Measurements from ENCODE around the gene CBX3. TPM values are rescaled to one million over a fixed set of nuclear protein-coding genes. Genes with fewer than 3 reads are reported as not detected.

CBX3 gene
- total and polyA plus RNA-seq, 2 of the 8 experiments (the other 6 are each of a cell fraction or from before 2014, with no cell fraction given), result 71.3 to 258 TPM

GRCh38 chr7:26199301-26200037, 2.1 kb upstream of the CBX3 start:
- peaks cover 21 to 67% (median 44%) of the 10 kb centered on the region in 4 experiments for H3K36me3 ChIP-seq (ENCODE audit: control insufficient read depth in 2 of 4, insufficient read depth in 4 of 4, low read length in 3 of 4)
- H3K23ac ChIP-seq (ENCODE audit: insufficient read length), result no peak overlapping the region
- no peaks in the 10 kb centered on the region for H3K79me1 ChIP-seq (ENCODE audit: low read depth, low read length)
- H4K91ac ChIP-seq (replicated peaks; ENCODE audit: insufficient read length, low read length), result no peak overlapping the region
- H3K9ac ChIP-seq (replicated peaks in 1 of 4; ENCODE audit: extremely low read depth in 1 of 4, low read depth in 3 of 4, low read length in 3 of 4), result peak overlapping the region; percentile 97 to 100 (median 100)
- WGBS, 2 experiments (ENCODE audit: extremely low coverage in 1 of 2, insufficient coverage in 1 of 2, insufficient read length in 1 of 2, insufficient replicate concordance in 2 of 2, low coverage in 1 of 2, low lambda C conversion rate in 2 of 2, missing lambda C conversion rate in 1 of 2), result 1% methylated on average over 36 of the region's 36 CpGs; no CpG with 5 or more reads in 1 of the 2 experiments
- H2BK5ac ChIP-seq (ENCODE audit: low read depth, low read length), result peak overlapping the region; percentile 100
- no peak overlapping the region for H2BK120ac ChIP-seq (replicated peaks; ENCODE audit: low read depth, low read length)
- FAIRE-seq (no peak), DNase-seq (ENCODE audit: low read depth in 1 of 2, low spot score in 2 of 2) (no peak)
- H3K9me3 ChIP-seq (ENCODE audit: insufficient read depth in 2 of 2, low read depth in 1 of 2, low read length in 1 of 2), result no peaks in the 10 kb centered on the region
- peaks cover 52 to 89% of the 10 kb centered on the region in 2 experiments for H3K79me2 ChIP-seq (ENCODE audit: control insufficient read depth in 1 of 2, insufficient read depth in 2 of 2, low read length in 2 of 2)
- H2BK20ac ChIP-seq (ENCODE audit: low read length), result no peak overlapping the region
- H3K27me3 ChIP-seq (replicated peaks in 1 of 4; ENCODE audit: control insufficient read depth in 3 of 4, extremely low read depth in 1 of 4, insufficient read depth in 3 of 4, low read length in 3 of 4), result no peaks in the 10 kb centered on the region
- peaks cover 0 to 9% (median 3%) of the 10 kb centered on the region in 4 experiments; a peak in 3 of 7 replicates for H3K4me1 ChIP-seq (replicated peaks in 1 of 4; ENCODE audit: control insufficient read depth in 3 of 4, insufficient read depth in 4 of 4, low read length in 3 of 4)
- H3K4ac ChIP-seq (replicated peaks; ENCODE audit: insufficient read length, low read depth, low read length), result no peak overlapping the region
- H4K20me1 ChIP-seq (replicated peaks in 1 of 2; ENCODE audit: control insufficient read depth in 1 of 2, insufficient read depth in 2 of 2, low read length in 2 of 2), result peaks cover 26 to 43% of the 10 kb centered on the region in 2 experiments
- peak overlapping the region; percentile 94 for H4K5ac ChIP-seq (ENCODE audit: insufficient read length, low read depth, low read length)
- H3K18ac ChIP-seq (ENCODE audit: extremely low read depth, low read length), result peak overlapping the region; percentile 81
- ChIA-PET POLR2A (ENCODE audit: partially characterized antibody) (interaction anchor here (0.6 to 13.1 kb wide), 55 partner anchors 13 to 840 kb away, joined by 3 to 578 read pairs (median 5); partner anchors contain the start of genes NFE2L3 and SNX10), CTCF (ENCODE audit: partially characterized antibody) (interaction anchor here (0.7 to 3.8 kb wide), 8 partner anchors 11 to 240 kb away, joined by 3 to 24 read pairs (median 4); no protein-coding TSS in a partner anchor)
- H3K23me2 ChIP-seq (ENCODE audit: low read depth, low read length), result peaks cover 3% of the 10 kb centered on the region; the same call in 1 of the 2 replicates
- no peak overlapping the region for H2AK5ac ChIP-seq (ENCODE audit: low read depth, low read length)
- H3K56ac ChIP-seq (replicated peaks; ENCODE audit: insufficient read length, low read depth, low read length), result peak overlapping the region; percentile 67
- H3K14ac ChIP-seq (ENCODE audit: insufficient read length), result peak overlapping the region; percentile 84
- H4K8ac ChIP-seq (ENCODE audit: extremely low read depth, insufficient read depth, low read length), result peak overlapping the region; percentile 92
- H3K4me2 ChIP-seq (ENCODE audit: insufficient read depth in 1 of 2, low read depth in 2 of 2, low read length in 2 of 2), result peak overlapping the region; percentile 72 to 90
- H2BK15ac ChIP-seq (ENCODE audit: low read length), result no peak overlapping the region
- peak overlapping the region; percentile 98 to 99 (median 98) for H3K4me3 ChIP-seq (ENCODE audit: extremely low read depth in 1 of 4, insufficient read depth in 2 of 4, low read depth in 3 of 4, low read length in 4 of 4)
- H2BK12ac ChIP-seq (ENCODE audit: low read depth, low read length), result no peak overlapping the region
- no peak overlapping the region for H2AFZ ChIP-seq (ENCODE audit: low read length)
- peak overlapping the region; percentile 99 for H3K27ac ChIP-seq (ENCODE audit: low read depth, low read length)
- TF ChIP-seq ASH2L (IDR thresholded peaks at IDR 0.05; ENCODE audit: low read length), result no peak
- TF ChIP-seq BCL11A (IDR thresholded peaks at IDR 0.05; ENCODE audit: low read depth in 2 of 2, low read length in 2 of 2), result no peak
- no peak for TF ChIP-seq ATF2 (IDR thresholded peaks at IDR 0.05; ENCODE audit: low read length)
- no peak for TF ChIP-seq RXRA (IDR thresholded peaks at IDR 0.05; ENCODE audit: insufficient read depth, low read depth, low read length)
- peak in 1 of 2 experiments; percentile 49; a peak in 1 of 3 replicates for TF ChIP-seq POLR2A (IDR thresholded peaks at IDR 0.05; ENCODE audit: control extremely low read depth in 1 of 2, low read depth in 2 of 2, low read length in 2 of 2)
- no peak for TF ChIP-seq SIN3A (conservative IDR thresholded peaks at IDR 0.05 in 1 of 2, IDR thresholded peaks at IDR 0.05 in 1 of 2; ENCODE audit: low read depth in 1 of 2, low read length in 2 of 2)
- no peak for TF ChIP-seq SRF (IDR thresholded peaks at IDR 0.05; ENCODE audit: low read depth, low read length)
- peak; percentile 68 for TF ChIP-seq CHD1 (IDR thresholded peaks at IDR 0.05; ENCODE audit: low read depth, low read length)
- TF ChIP-seq JUND (IDR thresholded peaks at IDR 0.05; ENCODE audit: low read length), result no peak
- TF ChIP-seq SIRT6 (IDR thresholded peaks at IDR 0.05; ENCODE audit: low read length), result no peak
- TF ChIP-seq FOSL1 (IDR thresholded peaks at IDR 0.05; ENCODE audit: insufficient read depth, low read depth, low read length), result no peak

Data from H1 (cell line).